Karpas-422 (cell line): ENCODE measurements around the gene GRK3. TPM values are rescaled to one million over a fixed set of nuclear protein-coding genes. Genes with fewer than 3 reads are reported as not detected.
A peak's percentile ranks its signal among the peaks of the same experiment; 100 is the strongest.

Source experiments
- DNase-seq: peaks from one replicate; pipeline ENCODE4 v3.0.0-alpha.2; 2015
- H2AFZ ChIP-seq: fragments of 200-600 bp; sonication (generic); 2 replicates; pipeline ENCODE4 v1.6.1; 2014; ENCODE audit warnings: antibody characterized with exemption, low read length, mixed read lengths
- H3K27ac ChIP-seq: fragments of 200-600 bp; sonication (generic); 2 replicates; pipeline ENCODE4 v1.5.1; 2014; ENCODE audit warnings: mild to moderate bottlenecking, low read length, moderate library complexity
- H3K27me3 ChIP-seq: fragments of 200-600 bp; sonication (generic); 2 replicates; pipeline ENCODE4 v1.6.1; 2014; ENCODE audit warnings: low read length, mixed read lengths
- H3K36me3 ChIP-seq: fragments of 200-600 bp; sonication (generic); 2 replicates; pipeline ENCODE4 v1.6.1; 2014; ENCODE audit warnings: low read length, mixed read lengths; ENCODE audit not compliant: insufficient read depth
- H3K4me1 ChIP-seq: fragments of 200-600 bp; sonication (generic); 2 replicates; pipeline ENCODE4 v1.6.1; 2014; ENCODE audit warnings: mild to moderate bottlenecking, low read length, mixed read lengths
- H3K4me2 ChIP-seq: fragments of 200-600 bp; sonication (generic); 2 replicates; pipeline ENCODE4 v1.6.1; 2014; ENCODE audit warnings: low read length, low read depth, mild to moderate bottlenecking; ENCODE audit not compliant: poor library complexity, severe bottlenecking
- H3K4me3 ChIP-seq: fragments of 200-600 bp; sonication (generic); 2 replicates; pipeline ENCODE4 v1.5.1; 2014; ENCODE audit warnings: mild to moderate bottlenecking, antibody characterized with exemption, low read length, mixed read lengths
- H3K79me2 ChIP-seq: fragments of 200-600 bp; sonication (generic); 2 replicates; pipeline ENCODE4 v1.6.1; 2014; ENCODE audit warnings: mild to moderate bottlenecking, low read length, mixed read lengths
- H3K9ac ChIP-seq: fragments of 200-600 bp; sonication (generic); 2 replicates; pipeline ENCODE4 v1.6.0; 2014; ENCODE audit warnings: low read length
- H3K9me2 ChIP-seq: fragments of 200-600 bp; sonication (generic), shearing (Covaris generic); replicated peaks from 2 replicates; pipeline ENCODE4 v1.6.0; 2014; ENCODE audit warnings: mild to moderate bottlenecking, low read length, moderate library complexity; ENCODE audit not compliant: insufficient read depth
- H3K9me3 ChIP-seq: fragments of 300-700, 200-600 bp; sonication (generic); 2 replicates; pipeline ENCODE4 v1.6.1; 2014; ENCODE audit warnings: low read length, mixed read lengths
- H4K20me1 ChIP-seq: fragments of 200-600 bp; sonication (generic); 2 replicates; pipeline ENCODE4 v1.6.1; 2014; ENCODE audit warnings: mild to moderate bottlenecking, antibody characterized with exemption, low read length, low read depth; ENCODE audit not compliant: insufficient read depth
- total RNA-seq: library from RNA; depleted of rRNA; stranded (reverse); fragments of >200 nt; shearing (Covaris generic); gene quantifications from 2 replicates; pipeline ENCODE4 v1.2.3, GENCODE V29; 2014; ENCODE audit warnings: low replicate concordance

The GRK3 gene
- total RNA-seq, 1 experiment from 2014 or later, result 2.0 TPM

DNA sequence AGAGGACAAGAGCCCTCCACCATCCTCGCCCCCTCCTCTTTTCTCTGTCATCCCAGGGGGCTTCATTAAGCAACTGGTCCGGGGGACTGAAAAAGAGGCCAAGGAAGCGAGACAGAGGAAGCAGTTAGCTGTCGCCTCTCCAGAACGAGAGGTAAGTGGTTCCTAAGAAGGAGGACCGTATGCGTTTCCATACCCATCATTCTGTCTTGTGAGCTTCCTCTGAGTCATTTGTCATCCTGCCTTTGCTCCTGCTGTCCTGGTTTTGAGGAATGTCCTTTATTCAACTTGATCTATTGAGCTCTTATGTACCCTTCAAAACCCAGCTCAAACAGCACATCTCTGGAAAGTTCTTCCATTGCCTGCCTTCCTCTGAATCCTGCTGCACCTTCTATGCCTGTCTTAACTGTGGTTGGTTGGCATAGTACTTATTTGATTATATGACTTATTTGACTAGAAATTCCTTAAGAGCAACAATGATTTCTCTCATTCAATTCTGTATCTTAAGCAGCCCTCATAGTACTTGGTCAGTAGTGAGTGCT is 198.8 kb downstream of the GRK3 start:
- DNase-seq, result no peak
- no peaks in the 10 kb centered on the region for H3K79me2 ChIP-seq
- H3K36me3 ChIP-seq, result no peaks in the 10 kb centered on the region
- H3K27ac ChIP-seq, result no peak overlapping the region
- no peak overlapping the region for H2AFZ ChIP-seq
- no peak overlapping the region for H3K9ac ChIP-seq
- peaks cover 5% of the 10 kb centered on the region; the same call in 1 of the 2 replicates for H3K9me3 ChIP-seq
- H3K27me3 ChIP-seq, result no peaks in the 10 kb centered on the region
- no peaks in the 10 kb centered on the region for H3K9me2 ChIP-seq
- no peaks in the 10 kb centered on the region for H3K4me1 ChIP-seq
- H3K4me3 ChIP-seq, result no peak overlapping the region
- no peaks in the 10 kb centered on the region for H4K20me1 ChIP-seq
- H3K4me2 ChIP-seq, result no peak overlapping the region

DNA sequence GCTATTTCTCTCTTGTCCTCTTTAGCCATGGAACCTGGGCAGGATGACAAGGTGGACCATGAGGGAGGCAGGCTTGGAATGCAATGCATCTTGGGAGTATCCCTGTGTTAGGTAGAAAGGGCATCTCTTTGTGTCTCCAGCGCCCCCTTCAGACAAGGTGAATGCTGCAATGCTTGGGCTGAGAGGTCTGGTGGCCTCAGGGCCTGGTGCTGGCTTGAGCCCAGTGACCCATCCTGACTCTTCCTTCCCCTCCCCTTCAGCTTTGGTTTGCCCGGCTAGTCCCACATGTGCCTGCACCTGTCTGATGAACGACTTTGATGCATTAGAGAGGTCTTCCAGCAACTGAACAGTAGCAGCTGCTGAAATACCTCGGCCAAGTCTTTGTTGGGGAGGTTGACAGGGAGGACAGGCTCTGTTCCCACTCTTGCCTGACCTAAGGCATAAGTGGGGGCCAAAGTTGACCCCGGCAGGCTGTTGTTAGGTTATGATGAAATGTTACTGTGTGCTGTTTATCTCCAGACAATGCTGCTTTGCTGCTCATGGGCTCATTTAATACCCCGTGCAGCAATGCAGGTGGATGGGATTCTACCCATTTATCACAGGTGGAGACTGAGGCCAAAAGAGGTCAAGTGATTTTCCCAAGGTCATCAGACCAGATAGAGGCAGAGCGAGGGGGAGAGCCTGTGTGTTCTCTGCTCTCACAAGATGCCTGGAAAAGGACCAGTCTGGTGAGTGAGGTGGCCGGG is 200.0 kb downstream of the GRK3 start:
- no peak overlapping the region for H3K4me3 ChIP-seq
- DNase-seq, result peak; percentile 62
- peaks cover 5% of the 10 kb centered on the region; the same call in 1 of the 2 replicates for H3K9me3 ChIP-seq
- no peaks in the 10 kb centered on the region for H3K36me3 ChIP-seq
- H3K4me2 ChIP-seq, result no peak overlapping the region
- no peaks in the 10 kb centered on the region for H3K79me2 ChIP-seq
- no peaks in the 10 kb centered on the region for H3K4me1 ChIP-seq
- H3K9me2 ChIP-seq, result no peaks in the 10 kb centered on the region
- H3K27me3 ChIP-seq, result no peaks in the 10 kb centered on the region
- H2AFZ ChIP-seq, result no peak overlapping the region
- no peaks in the 10 kb centered on the region for H4K20me1 ChIP-seq
- H3K27ac ChIP-seq, result no peak overlapping the region
- no peak overlapping the region for H3K9ac ChIP-seq

GRCh38 chr22:25765016-25765367 is 200.5 kb downstream of the GRK3 start:
- H3K9ac ChIP-seq, result no peak overlapping the region
- H3K9me3 ChIP-seq, result peaks cover 5% of the 10 kb centered on the region; the same call in 1 of the 2 replicates
- no peak overlapping the region for H3K27ac ChIP-seq
- H2AFZ ChIP-seq, result no peak overlapping the region
- no peaks in the 10 kb centered on the region for H3K36me3 ChIP-seq
- DNase-seq, result no peak
- H4K20me1 ChIP-seq, result no peaks in the 10 kb centered on the region
- no peaks in the 10 kb centered on the region for H3K4me1 ChIP-seq
- no peak overlapping the region for H3K4me3 ChIP-seq
- no peak overlapping the region for H3K4me2 ChIP-seq
- H3K27me3 ChIP-seq, result no peaks in the 10 kb centered on the region
- H3K9me2 ChIP-seq, result no peaks in the 10 kb centered on the region
- H3K79me2 ChIP-seq, result no peaks in the 10 kb centered on the region

GRCh38 chr22:25765801-25766200 is 201.3 kb downstream of the GRK3 start:
- H3K4me2 ChIP-seq, result no peak overlapping the region
- no peak overlapping the region for H3K4me3 ChIP-seq
- no peaks in the 10 kb centered on the region for H3K36me3 ChIP-seq
- DNase-seq, result no peak
- H3K27ac ChIP-seq, result no peak overlapping the region
- H3K9ac ChIP-seq, result no peak overlapping the region
- H2AFZ ChIP-seq, result no peak overlapping the region
- H4K20me1 ChIP-seq, result no peaks in the 10 kb centered on the region
- H3K9me3 ChIP-seq, result peaks cover 5% of the 10 kb centered on the region; the same call in 1 of the 2 replicates
- no peaks in the 10 kb centered on the region for H3K9me2 ChIP-seq
- no peaks in the 10 kb centered on the region for H3K27me3 ChIP-seq
- H3K79me2 ChIP-seq, result no peaks in the 10 kb centered on the region
- H3K4me1 ChIP-seq, result no peaks in the 10 kb centered on the region

- Histone ChIP-seq H3K79me2 (no peaks in the 10 kb centered on the region), H3K4me1 (no peaks in the 10 kb centered on the region), H3K36me3 (no peaks in the 10 kb centered on the region), H4K20me1 (no peaks in the 10 kb centered on the region), H3K9ac (no peak overlapping the region), H3K4me3 (no peak overlapping the region), H3K4me2 (no peak overlapping the region), H2AFZ (no peak overlapping the region), H3K9me3 (peaks cover 5% of the 10 kb centered on the region; the same call in 1 of the 2 replicates), H3K9me2 (no peaks in the 10 kb centered on the region), H3K27ac (no peak overlapping the region), H3K27me3 (no peaks in the 10 kb centered on the region)
- no peak for DNase-seq
Observed at GRCh38 chr22:25766418-25766817, 201.9 kb downstream of the GRK3 start.

- H4K20me1 ChIP-seq, result no peaks in the 10 kb centered on the region
- H3K9me3 ChIP-seq, result peaks cover 5% of the 10 kb centered on the region; the same call in 1 of the 2 replicates
- H3K4me2 ChIP-seq, result no peak overlapping the region
- H3K36me3 ChIP-seq, result no peaks in the 10 kb centered on the region
- no peaks in the 10 kb centered on the region for H3K4me1 ChIP-seq
- H2AFZ ChIP-seq, result no peak overlapping the region
- H3K79me2 ChIP-seq, result no peaks in the 10 kb centered on the region
- DNase-seq, result no peak
- H3K9me2 ChIP-seq, result no peaks in the 10 kb centered on the region
- H3K27me3 ChIP-seq, result no peaks in the 10 kb centered on the region
- no peak overlapping the region for H3K4me3 ChIP-seq
- H3K9ac ChIP-seq, result no peak overlapping the region
- no peak overlapping the region for H3K27ac ChIP-seq
Observed at GRCh38 chr22:25770333-25770732, 205.9 kb downstream of the GRK3 start.

GRCh38 chr22:25772288-25772687 is 207.8 kb downstream of the GRK3 start:
- Histone ChIP-seq H3K36me3 (no peaks in the 10 kb centered on the region), H4K20me1 (no peaks in the 10 kb centered on the region), H3K27me3 (no peaks in the 10 kb centered on the region), H3K27ac (no peak overlapping the region), H3K4me1 (no peaks in the 10 kb centered on the region), H3K9ac (no peak overlapping the region), H3K9me2 (no peaks in the 10 kb centered on the region), H3K79me2 (no peaks in the 10 kb centered on the region), H3K4me2 (no peak overlapping the region), H2AFZ (no peak overlapping the region), H3K4me3 (no peak overlapping the region), H3K9me3 (no peaks in the 10 kb centered on the region)
- no peak for DNase-seq

DNA sequence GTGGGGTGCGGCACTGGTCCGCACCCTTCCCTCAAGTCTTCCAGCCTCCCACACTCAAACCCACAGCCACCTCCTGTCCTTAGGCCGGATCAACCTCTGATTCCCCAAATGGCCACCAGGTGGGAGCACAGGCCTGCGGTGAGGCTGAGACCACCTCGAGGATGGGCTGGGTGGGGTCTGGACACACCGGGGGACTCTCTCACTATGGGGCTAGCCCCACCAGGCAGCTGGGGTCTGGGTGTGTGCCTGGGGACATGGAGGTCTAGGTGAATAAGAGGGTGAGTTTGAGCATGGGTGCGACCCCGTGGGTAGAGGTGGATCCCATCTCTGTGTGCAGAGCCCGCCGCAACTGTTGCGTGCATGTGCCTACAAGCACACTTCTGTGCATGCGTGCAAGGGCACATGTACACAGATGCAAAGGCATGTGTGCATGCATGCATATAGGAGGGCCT is 210.1 kb downstream of the GRK3 start:
- DNase-seq, result peak; percentile 69
- no peak overlapping the region for H3K4me2 ChIP-seq
- H3K4me1 ChIP-seq, result no peaks in the 10 kb centered on the region
- H3K27me3 ChIP-seq, result no peaks in the 10 kb centered on the region
- H3K9ac ChIP-seq, result no peak overlapping the region
- no peaks in the 10 kb centered on the region for H4K20me1 ChIP-seq
- no peak overlapping the region for H3K27ac ChIP-seq
- no peaks in the 10 kb centered on the region for H3K79me2 ChIP-seq
- H3K9me2 ChIP-seq, result no peaks in the 10 kb centered on the region
- no peak overlapping the region for H3K4me3 ChIP-seq
- H3K9me3 ChIP-seq, result no peaks in the 10 kb centered on the region
- no peaks in the 10 kb centered on the region for H3K36me3 ChIP-seq
- no peak overlapping the region for H2AFZ ChIP-seq
